Endothelial cell of umbilical vein (primary cell): ENCODE results near the gene SAMD4B.
A peak's percentile ranks its signal among the peaks of the same experiment; 100 is the strongest.

Source experiments
- CTCF ChIP-seq, 2 donors: IDR thresholded peaks; 1 replicate in 1 of 2; 2 replicates in 1 of 2; pipeline ENCODE4 v1.5.1; 2011; ENCODE audit warnings: low read length in 2 of 2, mild to moderate bottlenecking in 2 of 2, moderate library complexity in 2 of 2, control low read depth in 1 of 2, inconsistent platforms in 1 of 2, low read depth in 1 of 2; ENCODE audit not compliant: insufficient read depth in 1 of 2; ENCODE audit errors: extremely low read depth in 1 of 2
- EZH2 ChIP-seq: IDR thresholded peaks from 2 replicates; pipeline ENCODE4 v1.6.1; 2012; ENCODE audit warnings: borderline replicate concordance, low read depth, mild to moderate bottlenecking, moderate library complexity, low read length, inconsistent platforms; ENCODE audit not compliant: severe bottlenecking
- FOS ChIP-seq: IDR thresholded peaks from 2 replicates; pipeline ENCODE4 v1.6.1; 2011; ENCODE audit warnings: mild to moderate bottlenecking, low read length, moderate library complexity, borderline replicate concordance; ENCODE audit not compliant: insufficient read depth
- GATA2 ChIP-seq: IDR thresholded peaks from 2 replicates; pipeline ENCODE4 v1.7.0; 2011; ENCODE audit warnings: low read depth, mild to moderate bottlenecking, moderate library complexity, mixed read lengths, low read length; ENCODE audit not compliant: insufficient read length, insufficient read depth
- JUN ChIP-seq: IDR thresholded peaks from 2 replicates; pipeline ENCODE4 v1.6.1; 2011; ENCODE audit warnings: borderline replicate concordance, low read depth; ENCODE audit not compliant: insufficient read length, insufficient read depth
- MAX ChIP-seq: IDR thresholded peaks from 2 replicates; pipeline ENCODE4 v1.6.1; 2011; ENCODE audit not compliant: insufficient read depth, insufficient read length
- MYC ChIP-seq: IDR thresholded peaks from one replicate; pipeline ENCODE4 v1.6.1; 2011; ENCODE audit warnings: mild to moderate bottlenecking, low read depth, low read length
- POLR2A ChIP-seq: IDR thresholded peaks from 2 replicates; pipeline ENCODE4 v1.6.1; 2012; ENCODE audit warnings: low read depth, mild to moderate bottlenecking, control low read depth, low read length
- POLR2AphosphoS5 ChIP-seq: IDR thresholded peaks from 2 replicates; pipeline ENCODE4 v1.6.1; 2012; ENCODE audit warnings: low read depth, mild to moderate bottlenecking, control low read depth, low read length, moderate library complexity; ENCODE audit not compliant: insufficient read depth

GRCh38 chr19:39412867-39413271 lies 70.6 kb downstream of the SAMD4B start:
- TF ChIP-seq EZH2 = no peak
- no peak for TF ChIP-seq POLR2AphosphoS5
- no peak for TF ChIP-seq CTCF (IDR thresholded peaks at IDR 0.05; ENCODE audit: extremely low read depth in 1 of 2, insufficient read depth in 1 of 2, low read depth in 1 of 2, low read length in 2 of 2)
- TF ChIP-seq POLR2A = peak; percentile 1
- TF ChIP-seq MAX = no peak
- no peak for TF ChIP-seq FOS
- no peak for TF ChIP-seq JUN
- TF ChIP-seq GATA2 = no peak
- no peak for TF ChIP-seq MYC
